GM23338 (cell line): ENCODE measurements around the gene CCDC12. TPM values are rescaled to one million over a fixed set of nuclear protein-coding genes. Genes with fewer than 3 reads are reported as not detected.

Experiments
- ATAC-seq: fragments of 200-7000 bp; cut with Tn5 transposase; 3 replicates; pipeline ENCODE4 v1.9.1; 2020
- DNase-seq: peaks from one replicate; pipeline ENCODE4 v3.0.0-alpha.2; 2015; ENCODE audit warnings: low spot score
- H2AFZ ChIP-seq: fragments of 200-600 bp; sonication (generic); 2 replicates; pipeline ENCODE4 v1.8.0; 2016; ENCODE audit warnings: antibody characterized with exemption, mild to moderate bottlenecking, moderate library complexity
- H3F3A ChIP-seq: fragments of 200-600 bp; sonication (generic); replicated peaks from 2 replicates; pipeline ENCODE4 v1.8.0; 2017; ENCODE audit warnings: antibody characterized with exemption, mixed run types, low read depth
- H3K27ac ChIP-seq: fragments of 200-600 bp; sonication (generic); 2 replicates; pipeline ENCODE4 v1.6.1; 2016; ENCODE audit warnings: low read depth
- H3K27me3 ChIP-seq: fragments of 200-600 bp; sonication (generic); 2 replicates; pipeline ENCODE4 v1.8.0; 2016; ENCODE audit warnings: mild to moderate bottlenecking, mixed run types, moderate library complexity; ENCODE audit not compliant: insufficient read depth
- H3K36me3 ChIP-seq: fragments of 200-600 bp; sonication (generic); 2 replicates; pipeline ENCODE4 v1.8.0; 2016; ENCODE audit warnings: mild to moderate bottlenecking; ENCODE audit not compliant: insufficient read depth
- H3K4me1 ChIP-seq: fragments of 200-600 bp; sonication (generic); 2 replicates; pipeline ENCODE4 v1.8.0; 2016; ENCODE audit warnings: mild to moderate bottlenecking, moderate library complexity; ENCODE audit not compliant: insufficient read depth
- H3K4me2 ChIP-seq: fragments of 200-600 bp; sonication (generic); 2 replicates; pipeline ENCODE4 v1.7.1; 2017; ENCODE audit warnings: mixed run types
- H3K4me3 ChIP-seq: fragments of 200-600 bp; sonication (generic); 2 replicates; pipeline ENCODE4 v1.6.1; 2016; ENCODE audit warnings: mixed run types
- H3K79me2 ChIP-seq: fragments of 200-600 bp; sonication (generic); replicated peaks from 2 replicates; pipeline ENCODE4 v1.8.0; 2017; ENCODE audit warnings: mild to moderate bottlenecking; ENCODE audit not compliant: insufficient read depth
- H3K9me2 ChIP-seq: fragments of 200-600 bp; sonication (generic); 2 replicates; pipeline ENCODE4 v1.8.0; 2017; ENCODE audit not compliant: insufficient read depth
- H4K20me1 ChIP-seq: fragments of 200-600 bp; sonication (generic); replicated peaks from 2 replicates; pipeline ENCODE4 v1.8.0; 2017; ENCODE audit warnings: mild to moderate bottlenecking; ENCODE audit not compliant: insufficient read depth
- H3K27ac Mint-ChIP-seq: 2 replicates; pipeline ENCODE4 v1.8.0; 2020; ENCODE audit warnings: inconsistent platforms, mild to moderate bottlenecking, moderate library complexity, mixed read lengths
- H3K27me3 Mint-ChIP-seq: 3 replicates; pipeline ENCODE4 v1.8.0; 2022; ENCODE audit warnings: low read depth, mild to moderate bottlenecking, moderate library complexity, mixed read lengths, inconsistent platforms; ENCODE audit not compliant: insufficient read depth, poor library complexity
- H3K36me3 Mint-ChIP-seq: 3 replicates; pipeline ENCODE4 v1.8.0; 2021; ENCODE audit warnings: low read depth, mild to moderate bottlenecking, inconsistent platforms, moderate library complexity, mixed read lengths
- H3K4me1 Mint-ChIP-seq: 3 replicates; pipeline ENCODE4 v1.8.0; 2020; ENCODE audit warnings: mild to moderate bottlenecking, inconsistent platforms, mixed read lengths
- H3K4me3 Mint-ChIP-seq: 3 replicates; pipeline ENCODE4 v1.8.0; 2021; ENCODE audit warnings: moderate library complexity, mild to moderate bottlenecking, inconsistent platforms, mixed read lengths
- H3K9me3 Mint-ChIP-seq: 3 replicates; pipeline ENCODE4 v1.8.0; 2020; ENCODE audit warnings: moderate library complexity, mild to moderate bottlenecking, inconsistent platforms, mixed read lengths
- CTCF ChIP-seq, 2 experiments: fragments of 200-600 bp in 1 of 2; sonication (generic) in 1 of 2; conservative IDR thresholded peaks; 2 replicates each; pipeline versions ENCODE4 v1.5.1 to v1.6.1; 2016 to 2017; ENCODE audit warnings: antibody characterized with exemption in 2 of 2, low read depth in 2 of 2, mild to moderate bottlenecking in 2 of 2, moderate library complexity in 1 of 2
- ETS1 ChIP-seq: IDR thresholded peaks from 2 replicates; pipeline ENCODE4 v1.6.1; 2016; ENCODE audit warnings: antibody characterized with exemption
- EZH2 ChIP-seq: fragments of 200-600 bp; sonication (generic); IDR thresholded peaks from one replicate; pipeline ENCODE4 v1.8.0; 2017; ENCODE audit warnings: antibody characterized with exemption, mild to moderate bottlenecking, low read depth; ENCODE audit not compliant: unreplicated experiment
- EZH2phosphoT487 ChIP-seq: fragments of 200-600 bp; sonication (generic); IDR thresholded peaks from one replicate; pipeline ENCODE4 v1.8.1; 2018; ENCODE audit warnings: antibody characterized with exemption; ENCODE audit not compliant: unreplicated experiment
- JUNB ChIP-seq: IDR thresholded peaks from one replicate; pipeline ENCODE4 v1.6.1; 2016; ENCODE audit warnings: antibody characterized with exemption; ENCODE audit not compliant: unreplicated experiment
- POLR2AphosphoS5 ChIP-seq: IDR thresholded peaks from 2 replicates; pipeline ENCODE4 v1.6.1; 2016; ENCODE audit warnings: antibody characterized with exemption, low read depth
- ZNF331 ChIP-seq: fragments of 250-450 bp; sonication (Bioruptor Pico); IDR thresholded peaks from 2 replicates; pipeline ENCODE4 v1.5.0; 2020; ENCODE audit warnings: low read depth, mild to moderate bottlenecking, moderate library complexity
- polyA plus RNA-seq: library from polyadenylated mRNA; unstranded; fragments of >200 nt; fragmentation: Nextera tagmentation; extraction: Ambion mirVana; gene quantifications from 2 replicates; pipeline ENCODE4 v1.2.1, GENCODE V29; 2016
- total RNA-seq: library from RNA; depleted of rRNA; stranded (reverse); fragments of >200 nt; shearing (Covaris generic); gene quantifications from 2 replicates; pipeline ENCODE4 v1.2.3, GENCODE V29; 2014

Gene CCDC12
- total and polyA plus RNA-seq, 2 experiments from 2014 or later: 42.9 to 133 TPM

GRCh38 chr3:46960081-46960701 is 16.4 kb downstream of the CCDC12 start:
- Mint-ChIP-seq H3K4me1 (peaks cover 29% of the 10 kb centered on the region), H3K36me3 (peaks cover 20% of the 10 kb centered on the region), H3K4me3 (no peak overlapping the region), H3K9me3 (peaks cover 8% of the 10 kb centered on the region; the same call in 2 of the 3 replicates), H3K27ac (peak overlapping the region; percentile 65), H3K27me3 (no peaks in the 10 kb centered on the region)
- peak; percentile 20 for ATAC-seq
- no peak overlapping the region for H2AFZ ChIP-seq
- no peaks in the 10 kb centered on the region for H3F3A ChIP-seq
- H3K9me2 ChIP-seq: no peaks in the 10 kb centered on the region
- DNase-seq: peak; percentile 39
- TF ChIP-seq EZH2phosphoT487 (no peak), CTCF (conservative IDR thresholded peaks at IDR 0.05; ENCODE audit: low read depth in 2 of 2) (no peak)
- H3K79me2 ChIP-seq: peaks cover 90% of the 10 kb centered on the region
- H4K20me1 ChIP-seq: peaks cover 73% of the 10 kb centered on the region
- no peak overlapping the region for H3K27ac ChIP-seq
- no peak overlapping the region for H3K4me3 ChIP-seq
- no peaks in the 10 kb centered on the region for H3K27me3 ChIP-seq
- peaks cover 16% of the 10 kb centered on the region; the same call in 1 of the 2 replicates for H3K4me1 ChIP-seq
- H3K36me3 ChIP-seq: no peaks in the 10 kb centered on the region; the same call in 1 of the 2 replicates
- no peak overlapping the region for H3K4me2 ChIP-seq

- H3K27me3 ChIP-seq: no peaks in the 10 kb centered on the region
- peaks cover 37% of the 10 kb centered on the region for H3K4me1 Mint-ChIP-seq
- H3K9me3 Mint-ChIP-seq: peaks cover 8% of the 10 kb centered on the region; the same call in 2 of the 3 replicates
- no peak overlapping the region for H3K27ac ChIP-seq
- H3K4me1 ChIP-seq: peaks cover 16% of the 10 kb centered on the region; the same call in 1 of the 2 replicates
- no peaks in the 10 kb centered on the region; the same call in 1 of the 2 replicates for H3K36me3 ChIP-seq
- no peak overlapping the region for H3K27ac Mint-ChIP-seq
- TF ChIP-seq JUNB (no peak), CTCF (conservative IDR thresholded peaks at IDR 0.05; ENCODE audit: low read depth in 2 of 2) (no peak), ZNF331 (CRISPR knock-in tag) (no peak), POLR2AphosphoS5 (no peak), ETS1 (no peak), EZH2 (no peak)
- ATAC-seq (no peak), DNase-seq (no peak)
- H3K9me2 ChIP-seq: no peaks in the 10 kb centered on the region
- peaks cover 19% of the 10 kb centered on the region for H3K36me3 Mint-ChIP-seq
- no peak overlapping the region for H3K4me2 ChIP-seq
- no peak overlapping the region for H3K4me3 ChIP-seq
- peaks cover 84% of the 10 kb centered on the region for H4K20me1 ChIP-seq
- H3K79me2 ChIP-seq: peaks cover 94% of the 10 kb centered on the region
- H3K4me3 Mint-ChIP-seq: no peak overlapping the region
- H2AFZ ChIP-seq: no peak overlapping the region
- peaks cover 2% of the 10 kb centered on the region for H3K27me3 Mint-ChIP-seq
- H3F3A ChIP-seq: no peaks in the 10 kb centered on the region
Measured at GRCh38 chr3:46959161-46959511, 17.4 kb downstream of the CCDC12 start.
